Measurements from ENCODE around the gene ENO1. TPM values are rescaled to one million over a fixed set of nuclear protein-coding genes. Genes with fewer than 3 reads are reported as not detected.
A peak's percentile ranks its signal among the peaks of the same experiment; 100 is the strongest.

Gene ENO1
- total RNA-seq, 2 donors from 2014 or later, result 386 to 423 TPM

DNA sequence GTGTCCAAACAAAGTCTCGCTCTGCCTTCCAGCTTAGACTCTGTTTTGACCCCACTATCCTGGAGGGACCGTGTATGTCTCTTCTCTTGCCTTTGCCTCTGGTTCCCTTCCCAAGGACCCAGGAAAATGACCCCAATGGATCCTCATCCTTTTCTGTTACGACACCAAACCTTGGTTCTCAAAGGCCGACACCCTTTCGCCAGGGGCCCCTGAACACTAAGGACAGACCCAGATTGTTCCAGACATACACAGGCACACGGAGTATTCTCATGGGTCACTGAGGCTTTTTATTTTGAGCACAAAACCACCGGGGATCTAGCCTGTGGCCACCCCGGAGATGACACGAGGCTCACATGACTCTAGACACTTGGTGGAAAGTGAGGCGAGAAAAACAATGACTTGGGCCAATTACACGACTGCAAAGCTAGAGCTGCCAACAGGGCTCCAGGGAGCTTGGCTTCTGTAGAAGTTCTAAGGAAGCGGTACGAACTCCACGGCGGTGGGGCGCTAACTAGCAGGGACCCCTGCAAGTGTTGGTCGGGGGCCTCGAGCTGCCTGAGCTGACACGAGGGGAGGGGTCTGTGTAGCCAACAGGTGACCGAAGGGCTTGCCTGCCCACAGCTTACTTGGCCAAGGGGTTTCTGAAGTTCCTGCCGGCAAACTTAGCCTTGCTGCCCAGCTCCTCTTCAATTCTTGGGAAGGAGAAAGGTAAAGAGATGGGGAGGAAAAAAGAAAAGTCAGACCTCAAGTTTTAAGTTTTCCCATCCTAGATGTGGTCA lies 17.6 kb downstream of the ENO1 start:
- no peak overlapping the region for H3K4me3 ChIP-seq
- no peaks in the 10 kb centered on the region for H3K4me1 ChIP-seq (replicated peaks)
- intact Hi-C loops (cut with DNase I), result no loop called here
- peaks cover 13 to 42% of the 10 kb centered on the region in 2 donors for H3K36me3 ChIP-seq
- TF ChIP-seq POLR2A (IDR thresholded peaks at IDR 0.05) (no peak), POLR2AphosphoS5 (IDR thresholded peaks at IDR 0.05) (no peak), CTCF (IDR thresholded peaks at IDR 0.05) (no peak)
- H3K27me3 ChIP-seq (replicated peaks; ENCODE audit: insufficient read depth), result no peaks in the 10 kb centered on the region
- no peaks in the 10 kb centered on the region for H3K9me3 ChIP-seq
- no peak for DNase-seq (ENCODE audit: low spot score)
- WGBS, result 81% methylated on average over 21 of the region's 21 CpGs
- H3K27ac ChIP-seq, result no peak overlapping the region

DNA sequence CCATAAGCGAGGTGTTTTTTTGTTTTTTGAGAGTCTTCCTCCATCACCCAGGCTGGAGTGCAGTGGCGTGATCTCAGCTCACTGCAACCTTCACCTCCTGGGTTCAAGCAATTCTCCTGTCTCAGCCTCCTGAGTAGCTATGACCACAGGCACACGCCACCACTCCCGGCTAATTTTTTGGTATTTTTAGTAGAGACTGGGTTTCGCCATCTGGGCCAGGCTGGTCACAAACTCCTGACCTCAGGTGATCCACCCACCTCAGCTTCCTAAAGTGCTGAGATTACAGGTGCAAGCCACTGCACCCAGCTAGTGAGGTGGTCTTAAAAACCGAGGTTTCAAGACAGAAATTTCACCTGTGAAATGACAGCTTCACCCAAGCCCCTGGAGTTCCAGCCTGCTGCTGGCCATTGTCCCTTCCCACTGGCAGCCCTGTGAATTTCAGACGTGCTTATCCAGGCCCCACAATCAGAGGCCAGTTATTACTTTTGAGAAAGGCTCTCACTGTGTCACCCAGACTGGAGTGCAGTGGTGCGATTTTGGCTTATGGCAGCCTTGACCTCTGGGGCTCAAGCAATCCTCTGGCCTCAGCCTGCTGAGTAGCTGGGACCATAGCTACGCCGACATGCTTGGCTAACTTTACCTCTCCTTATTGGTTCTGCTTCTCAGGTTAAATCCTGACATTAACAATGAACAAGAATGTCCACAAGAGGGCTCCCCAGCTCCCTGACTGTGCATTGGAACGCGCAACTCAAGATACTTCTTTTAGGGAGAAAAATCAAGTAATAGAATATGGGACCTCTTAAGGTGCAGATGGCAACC lies 19.4 kb downstream of the ENO1 start:
- Histone ChIP-seq H3K27ac (no peak overlapping the region), H3K36me3 (peaks cover 8 to 28% of the 10 kb centered on the region in 2 donors), H3K27me3 (replicated peaks; ENCODE audit: insufficient read depth) (no peaks in the 10 kb centered on the region), H3K4me1 (replicated peaks) (no peaks in the 10 kb centered on the region), H3K4me3 (no peak overlapping the region), H3K9me3 (no peaks in the 10 kb centered on the region)
- peak; percentile 45 for DNase-seq (ENCODE audit: low spot score)
- 65% methylated on average over 12 of the region's 12 CpGs for WGBS
- TF ChIP-seq CTCF (IDR thresholded peaks at IDR 0.05), result peak; percentile 32 to 65 (median 60)
- peak; percentile 39 for TF ChIP-seq POLR2AphosphoS5 (IDR thresholded peaks at IDR 0.05)
- TF ChIP-seq POLR2A (IDR thresholded peaks at IDR 0.05), result no peak
- intact Hi-C loops (cut with DNase I), result loop anchor here (2.0 kb wide), 1 partner anchor 130 kb away; no protein-coding TSS in a partner anchor

DNA sequence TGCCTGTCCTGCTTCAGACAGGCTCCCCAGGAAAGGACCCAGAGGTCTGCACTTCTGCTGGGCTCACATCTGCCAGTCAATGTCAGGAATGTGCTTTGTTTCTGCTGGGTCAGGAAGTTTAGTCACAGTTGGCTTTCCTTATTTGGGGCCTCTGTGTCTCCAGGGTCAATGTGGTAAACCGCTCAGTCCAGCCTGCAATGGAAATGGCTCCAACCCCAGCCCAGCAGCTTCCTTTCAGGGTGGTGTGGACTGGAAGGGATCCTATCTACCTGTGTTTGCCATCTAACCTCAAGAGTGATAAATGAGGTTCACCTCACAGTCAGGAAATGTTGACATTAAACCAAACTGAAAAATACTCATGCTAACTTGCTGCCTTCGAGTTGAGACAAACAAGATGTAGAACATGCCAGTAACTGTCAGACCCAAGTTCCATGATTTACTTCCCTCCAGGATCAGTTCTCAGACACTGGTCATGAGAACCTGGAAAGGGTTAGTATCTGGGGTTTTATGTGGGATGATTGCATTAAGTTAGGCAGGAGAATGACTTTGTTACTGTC lies 20.3 kb downstream of the ENO1 start:
- Histone ChIP-seq H3K4me1 (replicated peaks) (no peaks in the 10 kb centered on the region), H3K27me3 (replicated peaks; ENCODE audit: insufficient read depth) (no peaks in the 10 kb centered on the region), H3K36me3 (peaks cover 7 to 19% of the 10 kb centered on the region in 2 donors), H3K9me3 (no peaks in the 10 kb centered on the region), H3K4me3 (no peak overlapping the region), H3K27ac (no peak overlapping the region)
- intact Hi-C loops (cut with DNase I), result loop anchor here (2.0 kb wide), 1 partner anchor 131 kb away; no protein-coding TSS in a partner anchor
- TF ChIP-seq POLR2A (IDR thresholded peaks at IDR 0.05), result no peak
- WGBS, result 7% methylated on average over 2 of the region's 2 CpGs
- no peak for DNase-seq (ENCODE audit: low spot score)

- WGBS, result 91% methylated on average over 14 of the region's 14 CpGs
- Histone ChIP-seq H3K9me3 (no peaks in the 10 kb centered on the region), H3K4me1 (replicated peaks) (no peaks in the 10 kb centered on the region), H3K36me3 (peaks cover 0 to 7% of the 10 kb centered on the region in 2 donors), H3K27ac (no peak overlapping the region), H3K27me3 (replicated peaks; ENCODE audit: insufficient read depth) (no peaks in the 10 kb centered on the region), H3K4me3 (no peak overlapping the region)
- TF ChIP-seq POLR2AphosphoS5 (IDR thresholded peaks at IDR 0.05) (no peak), POLR2A (IDR thresholded peaks at IDR 0.05) (no peak), CTCF (IDR thresholded peaks at IDR 0.05) (no peak)
- no peak for DNase-seq (ENCODE audit: low spot score)
- intact Hi-C loops (cut with DNase I), result no loop called here
Measured at GRCh38 chr1:8856689-8857412, 21.6 kb downstream of the ENO1 start.

DNA sequence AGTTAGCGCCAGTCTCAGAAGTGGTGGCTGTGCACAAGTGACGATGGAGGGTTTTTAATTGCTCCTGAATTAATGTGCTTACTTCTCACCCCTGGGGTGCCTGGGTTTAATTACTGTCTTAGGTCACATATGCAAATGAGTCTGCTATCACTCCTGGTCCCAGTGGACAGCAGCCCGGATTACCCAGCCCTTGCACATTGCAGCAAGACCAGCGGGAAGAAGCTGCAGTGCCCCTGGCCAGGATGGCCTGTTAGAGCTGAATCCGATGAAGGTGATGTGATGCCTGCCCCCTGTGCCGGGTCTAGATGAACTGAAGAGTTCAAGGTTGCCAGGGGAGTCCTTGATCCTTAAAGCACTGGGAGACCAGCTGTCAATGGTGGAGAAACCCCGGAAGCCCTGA lies 24.2 kb downstream of the ENO1 start:
- intact Hi-C loops (cut with DNase I), result no loop called here
- DNase-seq (ENCODE audit: low spot score), result no peak
- Histone ChIP-seq H3K4me1 (replicated peaks) (no peaks in the 10 kb centered on the region), H3K36me3 (no peaks in the 10 kb centered on the region), H3K9me3 (no peaks in the 10 kb centered on the region), H3K4me3 (no peak overlapping the region), H3K27ac (no peak overlapping the region), H3K27me3 (replicated peaks; ENCODE audit: insufficient read depth) (no peaks in the 10 kb centered on the region)
- no peak for TF ChIP-seq CTCF (IDR thresholded peaks at IDR 0.05)
- WGBS, result 90% methylated on average over 7 of the region's 7 CpGs

Data from prostate gland (tissue), 2 donors.